Stimulated activated CD4-positive, alpha-beta T cell treated with anti-CD3 and anti-CD28 coated beads, Interleukin-15, amount 100 ng/mL, for 1 hour (primary cell): ENCODE results near the gene ARHGAP21.
"Not testable (repeated sequence)": the region's sequence is repeated elsewhere in the genome, so short reads cannot be mapped to it uniquely, and the experiment has no call there.

Source experiments
- DNase-seq, 2 donors: peaks; one replicate each; pipeline ENCODE4 v3.0.0-alpha.2; 2020; ENCODE audit warnings: low read depth in 1 of 2, low spot score in 1 of 2

ARHGAP21 gene

DNA sequence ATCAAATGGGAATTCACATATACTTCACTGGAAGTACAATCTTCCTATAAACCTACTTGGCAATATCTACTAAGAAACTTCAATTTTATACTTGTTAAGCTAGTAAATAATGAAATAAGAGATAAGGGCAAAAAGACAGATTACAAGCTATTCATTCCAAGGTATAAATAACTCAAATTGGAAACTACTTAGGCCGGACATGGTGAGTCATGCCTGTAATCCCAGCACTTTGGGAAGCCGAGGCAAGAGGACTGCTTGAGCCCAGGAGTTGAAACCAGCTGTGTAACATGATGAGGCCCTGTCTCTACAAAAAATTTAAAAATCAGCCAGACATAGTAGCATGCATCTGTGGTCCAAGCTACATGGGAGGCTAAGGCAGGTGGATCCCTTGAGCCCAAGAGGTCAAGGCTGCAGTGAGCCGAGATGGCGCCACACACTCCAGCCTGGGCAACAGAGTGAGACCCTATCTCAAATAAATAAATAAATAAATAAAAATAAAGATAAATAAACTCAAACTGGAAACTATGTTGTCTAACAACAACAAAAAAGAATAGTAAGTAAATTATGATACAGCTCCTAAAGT lies 37.6 kb downstream of the ARHGAP21 start:
- DNase-seq = no peak

DNA sequence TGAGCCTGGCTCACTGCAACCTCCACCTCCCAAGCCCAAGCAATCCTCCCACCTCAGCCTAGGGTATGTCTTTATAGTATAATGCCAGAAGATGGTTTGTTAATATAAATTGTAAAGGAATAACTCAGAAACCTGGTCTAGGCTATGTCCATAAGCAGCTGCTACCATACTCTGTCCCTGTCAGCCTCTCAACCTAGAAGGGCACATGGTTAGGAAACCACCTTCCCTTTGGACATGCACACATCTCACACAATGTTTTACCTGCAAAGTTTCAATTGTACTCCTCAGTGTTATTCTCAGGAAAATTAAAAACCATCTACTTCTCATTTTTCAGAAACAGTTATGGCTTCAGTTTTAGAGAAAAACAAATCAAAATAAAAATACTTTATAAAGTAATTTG lies 40.1 kb downstream of the ARHGAP21 start:
- no peak for DNase-seq

DNA sequence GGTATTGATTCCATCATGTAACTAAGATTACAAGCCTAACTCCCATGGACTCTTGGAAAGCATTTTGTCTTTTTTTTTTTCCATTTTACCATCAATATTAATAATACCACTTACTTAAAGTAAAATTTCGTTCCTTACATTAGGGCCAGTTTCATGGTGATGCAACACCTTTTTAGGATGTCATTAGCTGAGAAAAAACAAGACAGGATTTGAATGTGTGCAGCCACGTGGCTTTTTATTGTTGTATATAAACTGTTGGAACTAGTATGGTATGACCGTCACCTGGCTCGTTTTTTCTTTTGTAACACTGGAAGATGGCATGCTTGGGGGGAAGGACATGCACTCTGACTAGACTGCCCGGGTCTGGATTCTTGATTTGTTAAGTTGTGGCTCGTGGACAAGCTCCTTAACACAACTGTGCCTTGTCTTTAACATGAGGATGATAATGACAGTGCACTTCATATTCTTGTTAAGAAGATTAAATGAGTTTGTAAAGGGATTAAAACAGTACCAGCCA lies 42.1 kb downstream of the ARHGAP21 start:
- no peak for DNase-seq

DNA sequence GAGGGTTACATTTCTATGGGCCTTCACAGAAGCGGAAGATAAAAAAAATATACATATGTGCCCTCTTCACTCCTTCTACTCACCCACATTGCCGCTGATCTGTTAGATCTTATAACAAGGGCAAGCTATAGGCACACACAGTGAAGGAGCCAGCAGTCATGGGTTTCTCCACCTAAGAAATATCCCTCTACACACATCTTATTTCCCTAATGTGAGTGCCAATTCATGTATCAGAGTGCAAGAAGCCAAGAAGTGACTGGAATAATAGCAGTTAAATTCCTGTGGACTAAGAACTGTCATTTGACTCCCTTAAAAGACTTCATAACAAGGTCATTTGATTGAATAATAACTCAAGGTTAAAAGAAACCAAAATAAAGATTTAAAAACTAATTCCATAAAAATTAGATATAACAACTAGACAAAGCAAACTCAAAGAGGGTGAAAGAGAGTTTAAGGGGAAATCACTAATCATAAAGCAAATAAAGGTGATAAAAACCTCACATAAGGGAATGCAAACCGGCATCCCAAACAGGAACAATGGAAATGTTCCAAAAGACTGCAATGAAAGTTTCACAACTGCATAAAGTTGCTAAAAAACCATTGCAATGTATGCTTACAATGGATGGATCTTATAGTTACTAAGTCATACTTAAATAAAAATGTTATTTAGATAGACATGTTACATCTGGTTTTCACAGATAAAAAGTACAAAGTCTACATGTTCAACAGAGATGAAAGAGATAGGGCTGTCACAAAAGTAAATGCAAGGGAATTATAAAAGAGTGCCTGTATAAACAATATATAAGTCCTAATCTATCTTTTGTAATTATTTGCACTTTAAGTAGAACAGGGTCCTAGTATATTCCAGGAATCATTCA lies 42.8 kb downstream of the ARHGAP21 start:
- no peak for DNase-seq

DNA sequence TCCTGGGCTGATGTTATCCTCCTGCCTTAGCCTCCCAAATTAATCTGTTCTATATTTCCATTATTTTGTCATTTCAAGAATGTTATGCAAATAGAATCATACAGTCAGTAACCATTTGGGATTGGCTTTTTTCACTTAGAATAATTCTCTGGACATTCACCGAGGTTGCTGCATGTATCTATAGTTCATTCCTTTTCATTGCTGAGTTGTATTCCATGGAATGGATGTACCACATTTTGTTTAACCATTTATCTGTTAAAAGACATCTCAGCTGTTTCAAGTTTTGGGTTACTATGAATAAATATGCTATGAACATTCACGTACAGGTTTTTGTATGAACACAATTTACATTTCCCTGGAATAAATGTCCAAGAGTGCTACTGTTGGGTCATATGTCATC lies 44.9 kb downstream of the ARHGAP21 start:
- DNase-seq = no peak

DNA sequence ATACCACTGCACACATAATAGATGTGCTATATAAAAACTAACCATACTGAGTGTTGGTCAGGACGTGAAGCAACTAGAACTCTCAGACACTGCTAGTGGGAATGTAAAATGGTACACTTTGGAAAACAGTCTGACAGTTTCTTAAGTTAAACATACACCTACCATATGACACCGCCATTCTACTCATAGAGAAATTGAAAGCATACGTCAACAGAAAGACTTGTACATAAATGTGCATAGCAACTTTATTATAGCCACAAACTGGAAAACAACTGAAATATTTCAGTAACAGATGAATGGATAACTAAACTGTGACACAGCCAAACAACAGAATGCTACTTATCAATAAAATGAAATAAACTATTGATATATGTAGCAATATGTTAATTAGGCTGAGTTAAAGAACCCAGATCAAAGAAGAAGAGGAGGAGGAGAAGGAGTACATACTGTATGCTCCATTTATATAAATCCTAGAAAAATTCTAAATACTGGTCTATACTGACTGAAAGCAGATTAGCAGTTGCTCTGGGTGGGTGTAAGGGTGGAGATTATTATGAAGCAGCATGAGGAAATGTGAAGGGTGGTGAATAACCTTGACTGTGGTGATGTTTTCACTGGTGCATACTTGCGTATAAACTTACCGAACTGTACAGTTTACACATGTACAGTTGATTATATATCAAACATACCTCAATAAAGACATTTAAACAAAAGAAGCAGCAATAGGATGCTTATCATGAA lies 48.6 kb downstream of the ARHGAP21 start:
- DNase-seq = no peak

DNA sequence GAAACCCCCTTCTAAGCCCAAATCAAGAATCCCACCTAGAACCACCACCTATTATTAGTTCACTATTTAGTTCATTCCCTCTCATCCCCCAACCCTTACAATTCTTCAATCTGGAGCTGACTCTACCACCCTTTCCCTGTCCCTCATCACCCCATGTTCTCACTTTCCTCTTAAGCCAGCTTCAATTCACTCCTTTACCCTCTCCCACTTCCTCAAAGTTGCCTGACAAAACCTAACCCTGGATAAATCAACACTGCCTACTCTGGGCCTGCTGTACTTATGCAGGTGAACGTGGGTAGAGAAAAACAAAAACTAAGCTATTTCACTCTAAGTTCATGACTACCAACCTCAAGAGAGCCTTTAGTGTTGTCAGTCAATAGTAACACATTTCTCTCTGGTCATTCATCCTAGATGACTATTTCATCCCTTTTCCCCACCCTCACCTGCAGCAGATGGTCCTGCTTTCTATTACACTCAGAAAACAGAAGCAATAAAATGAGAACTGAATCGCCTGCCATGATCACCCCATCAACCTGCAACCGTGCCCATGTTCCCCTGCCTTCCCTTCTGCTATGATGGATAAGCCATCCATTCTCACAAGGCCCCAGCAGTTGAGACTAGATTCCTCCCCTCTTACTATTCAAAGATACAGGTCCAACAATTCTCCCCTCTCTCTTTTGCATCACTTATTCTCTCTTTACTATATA lies 52.6 kb downstream of the ARHGAP21 start:
- DNase-seq = no peak

DNA sequence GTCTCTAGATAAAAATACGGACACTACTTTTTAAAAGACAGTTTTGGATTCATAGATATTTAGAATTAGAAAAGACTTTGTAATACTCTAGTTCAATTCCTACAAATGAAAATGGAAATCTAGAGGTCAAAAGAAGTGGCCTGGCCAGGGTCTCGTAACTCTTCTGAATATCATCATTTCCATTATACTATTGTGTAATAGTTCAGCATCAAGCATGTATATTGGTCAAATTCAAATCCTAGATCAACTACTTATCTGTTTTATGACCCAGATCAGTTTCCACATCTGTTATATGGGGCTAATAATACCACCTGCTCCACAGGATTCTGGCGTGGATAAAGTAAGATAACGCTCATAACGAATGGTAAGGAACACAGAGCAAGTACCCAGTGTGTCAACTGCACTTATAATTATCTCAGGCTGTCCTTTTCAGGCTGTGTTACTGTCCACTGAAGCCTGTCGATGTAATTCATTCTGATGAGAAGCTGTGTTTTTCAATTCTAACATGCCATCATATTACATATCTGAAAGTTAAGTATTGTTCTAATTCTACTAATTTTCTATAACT lies 54.3 kb downstream of the ARHGAP21 start:
- no peak for DNase-seq

DNA sequence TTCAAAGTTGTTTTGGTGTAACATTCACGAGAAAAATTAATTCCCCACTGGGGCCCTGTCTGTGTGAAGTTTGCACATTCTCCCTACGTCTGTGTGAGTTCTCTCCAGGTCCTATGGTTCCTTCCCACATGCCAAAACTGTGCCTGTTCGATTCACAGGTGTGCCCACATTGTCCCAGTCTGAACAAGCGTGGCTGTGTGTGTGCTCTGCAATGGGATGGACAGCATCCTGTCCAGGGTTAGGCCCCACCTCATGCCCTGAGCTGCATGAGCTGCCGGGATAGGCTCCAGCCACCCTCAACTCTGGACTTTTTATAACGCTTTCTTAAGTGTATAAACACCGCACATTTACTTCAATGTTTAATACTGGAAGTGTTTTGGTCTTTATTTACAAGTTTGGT lies 55.4 kb downstream of the ARHGAP21 start:
- no peak for DNase-seq

DNA sequence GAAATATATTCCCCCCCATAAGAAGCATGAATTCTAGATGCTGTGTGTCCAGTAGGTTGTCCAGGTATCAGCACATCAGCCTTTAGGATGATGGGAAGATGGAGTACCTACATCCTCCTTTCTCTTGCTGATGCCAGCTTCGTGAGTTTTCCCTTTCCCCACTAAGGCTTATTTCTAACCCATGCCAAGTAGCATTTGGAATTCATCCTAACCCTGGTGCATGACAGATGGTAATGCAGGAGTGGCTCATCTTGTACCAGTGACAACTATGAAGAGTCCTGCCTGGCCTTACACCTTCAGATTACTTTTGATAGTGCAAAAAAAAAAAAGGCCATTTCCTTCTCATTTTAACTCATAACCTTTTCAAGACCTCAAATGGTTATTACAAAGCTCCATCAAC lies 58.7 kb downstream of the ARHGAP21 start:
- DNase-seq = no peak

DNA sequence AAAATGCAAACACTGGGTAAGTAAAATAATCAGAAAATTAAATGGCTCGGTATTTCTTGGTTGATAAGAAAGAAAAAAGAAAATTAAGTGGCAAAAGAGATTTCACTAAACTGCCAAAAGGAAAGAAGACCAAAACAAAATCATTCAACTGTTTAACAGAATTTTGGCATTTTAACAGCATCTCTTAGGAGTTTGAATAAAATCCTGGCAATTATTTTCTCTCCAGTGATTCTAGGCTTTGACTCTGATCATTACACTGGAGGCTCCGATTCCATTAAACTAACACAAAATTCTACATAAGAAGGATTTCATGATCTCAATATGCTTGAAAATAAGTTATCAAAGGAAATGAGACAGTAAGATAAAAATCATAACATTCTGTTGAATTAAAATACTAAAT lies 62.3 kb downstream of the ARHGAP21 start:
- DNase-seq = no peak

DNA sequence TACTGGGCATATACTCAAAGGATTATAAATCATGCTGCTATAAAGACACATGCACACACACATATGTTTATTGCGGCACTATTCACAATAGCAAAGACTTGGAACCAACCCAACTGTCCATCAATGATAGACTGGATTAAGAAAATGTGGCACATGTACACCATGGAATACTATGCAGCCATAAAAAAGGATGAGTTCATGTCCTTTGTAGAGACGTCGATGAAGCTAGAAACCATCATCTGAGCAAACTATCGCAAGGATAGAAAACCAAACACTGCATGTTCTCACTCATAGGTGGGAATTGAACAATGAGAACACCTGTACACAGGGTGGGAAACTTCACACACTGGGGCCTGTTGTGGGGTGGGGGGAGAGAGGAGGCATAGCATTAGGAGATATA lies 65.4 kb downstream of the ARHGAP21 start:
- not testable (repeated sequence) for DNase-seq

DNA sequence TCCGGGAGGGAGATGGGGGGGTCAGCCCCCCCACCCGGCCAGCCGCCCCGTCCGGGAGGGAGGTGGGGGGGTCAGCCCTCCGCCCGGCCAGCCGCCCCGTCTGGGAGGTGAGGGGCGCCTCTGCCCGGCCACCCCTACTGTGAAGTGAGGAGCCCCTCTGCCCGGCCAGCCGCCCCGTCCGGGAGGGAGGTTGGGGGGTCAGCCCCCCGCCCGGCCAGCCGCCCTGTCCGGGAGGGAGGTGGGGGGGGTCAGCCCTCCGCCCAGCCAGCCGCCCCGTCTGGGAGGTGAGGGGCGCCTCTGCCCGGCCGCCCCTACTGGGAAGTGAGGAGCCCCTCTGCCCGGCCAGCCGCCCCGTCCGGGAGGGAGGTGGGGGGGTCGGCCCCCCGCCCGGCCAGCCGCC lies 67.4 kb downstream of the ARHGAP21 start:
- DNase-seq = not testable (repeated sequence)

DNA sequence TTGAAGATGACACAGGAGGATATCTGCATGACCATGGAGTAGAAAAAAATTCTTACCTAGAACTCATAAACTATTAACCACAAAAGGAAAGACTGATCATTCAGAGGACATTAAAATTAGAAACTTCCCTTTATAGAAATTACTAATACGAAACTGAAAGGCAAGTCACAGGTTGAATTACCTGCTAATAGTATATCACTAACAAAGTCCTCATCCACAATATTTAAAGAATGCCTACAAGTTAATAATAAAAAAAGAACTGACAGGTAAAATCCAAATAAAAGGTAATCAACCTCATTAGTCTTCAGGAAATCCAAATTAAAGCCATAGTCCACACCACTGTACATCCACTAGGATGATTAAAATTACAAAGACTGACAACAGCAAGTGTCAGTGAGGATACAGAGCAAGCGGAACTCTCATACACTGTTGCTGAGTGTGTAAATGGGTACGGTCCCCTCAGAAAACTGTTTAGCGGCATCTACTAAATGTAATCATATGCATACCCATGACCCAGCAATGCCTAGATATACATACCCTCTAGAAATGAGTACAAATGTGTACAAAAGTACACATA lies 71.2 kb downstream of the ARHGAP21 start:
- no peak for DNase-seq

DNA sequence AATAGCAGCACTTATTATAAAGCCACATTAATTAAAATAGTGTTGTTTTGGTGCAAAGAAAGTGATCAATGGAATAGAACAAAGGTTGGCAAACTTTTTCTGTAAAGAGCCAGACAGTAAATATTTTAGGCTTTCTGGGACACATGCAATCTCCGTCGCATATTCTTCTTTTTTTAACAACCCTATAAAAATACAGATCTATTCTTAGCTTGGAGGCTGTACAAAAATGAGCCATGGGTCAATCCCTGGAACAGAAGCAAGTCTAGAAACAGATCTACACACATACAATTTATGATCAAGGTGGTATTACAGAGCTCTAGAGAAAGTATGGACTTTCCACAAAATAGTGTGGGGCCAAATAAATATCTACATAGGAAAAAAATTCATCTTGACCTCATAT lies 71.8 kb downstream of the ARHGAP21 start:
- DNase-seq = no peak

DNA sequence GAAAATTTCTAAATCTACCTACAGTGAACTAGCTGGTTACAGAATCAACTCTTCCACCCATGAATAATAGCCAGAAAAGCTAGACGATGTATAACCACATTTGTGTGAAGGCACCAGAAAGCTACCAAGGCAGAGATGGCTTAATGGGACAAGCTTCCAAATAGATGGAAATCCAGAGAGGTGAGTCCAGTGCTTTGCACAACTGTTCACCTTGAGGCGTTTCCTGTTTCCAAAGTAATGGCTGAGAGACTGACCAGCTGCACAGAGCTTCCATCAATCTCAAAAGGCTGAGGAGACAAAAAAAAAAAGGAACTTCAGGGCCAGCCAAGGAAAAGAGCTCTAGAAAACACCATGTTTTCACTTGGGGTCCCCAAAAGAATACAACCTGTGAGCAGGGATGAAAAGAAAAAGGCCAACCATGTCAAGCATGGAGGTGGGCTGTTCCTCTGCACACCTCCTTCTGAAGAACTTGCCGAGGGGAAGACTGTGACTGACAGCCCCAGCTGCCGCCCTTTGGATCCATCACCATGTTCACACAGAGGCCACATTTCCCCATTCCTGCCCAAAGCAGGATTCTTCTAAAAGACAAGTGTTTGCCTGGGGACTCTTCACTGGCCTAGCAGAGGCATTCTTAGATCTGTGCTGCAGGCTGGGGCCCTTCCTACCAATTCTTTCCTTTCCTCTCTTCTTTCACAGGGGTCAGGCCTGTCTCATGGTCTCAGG lies 72.9 kb downstream of the ARHGAP21 start:
- no peak for DNase-seq

DNA sequence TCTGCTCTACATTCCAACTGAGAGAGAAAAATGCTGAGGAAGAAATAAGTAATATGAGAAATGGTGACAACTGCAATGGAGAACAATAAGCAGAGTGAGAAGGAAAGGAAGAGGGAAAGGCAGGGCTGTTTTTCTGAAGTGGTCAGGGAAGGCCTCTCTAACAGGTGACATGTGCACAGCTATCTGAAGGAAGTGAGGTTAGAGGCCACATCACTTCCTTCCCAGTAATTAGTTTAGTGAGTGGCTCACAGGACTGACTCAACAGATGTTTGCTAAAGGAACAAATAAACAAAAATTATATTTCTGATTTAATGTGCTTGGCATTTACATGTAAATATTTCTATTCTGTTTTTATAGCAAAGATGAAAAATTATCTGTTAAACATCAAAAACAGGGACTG lies 77.9 kb downstream of the ARHGAP21 start:
- no peak for DNase-seq

DNA sequence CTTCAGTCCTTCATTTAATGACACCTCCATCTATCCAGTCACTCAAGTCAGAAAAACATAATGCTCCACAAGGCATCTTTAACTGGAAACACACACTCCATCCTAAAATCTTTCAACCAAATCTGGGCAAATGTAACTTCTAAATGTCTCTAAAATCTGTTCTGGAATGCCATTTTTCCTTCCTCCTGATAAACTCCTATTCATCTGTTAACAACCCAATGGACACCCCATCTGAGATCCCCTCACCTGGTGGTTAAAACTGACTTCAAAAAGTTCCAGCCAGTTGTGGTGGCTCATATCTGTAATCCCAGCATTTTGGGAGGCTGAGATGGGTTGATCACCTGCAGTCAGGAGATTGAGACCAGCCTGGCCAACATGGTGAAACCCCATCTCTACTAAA lies 78.7 kb downstream of the ARHGAP21 start:
- no peak for DNase-seq

DNA sequence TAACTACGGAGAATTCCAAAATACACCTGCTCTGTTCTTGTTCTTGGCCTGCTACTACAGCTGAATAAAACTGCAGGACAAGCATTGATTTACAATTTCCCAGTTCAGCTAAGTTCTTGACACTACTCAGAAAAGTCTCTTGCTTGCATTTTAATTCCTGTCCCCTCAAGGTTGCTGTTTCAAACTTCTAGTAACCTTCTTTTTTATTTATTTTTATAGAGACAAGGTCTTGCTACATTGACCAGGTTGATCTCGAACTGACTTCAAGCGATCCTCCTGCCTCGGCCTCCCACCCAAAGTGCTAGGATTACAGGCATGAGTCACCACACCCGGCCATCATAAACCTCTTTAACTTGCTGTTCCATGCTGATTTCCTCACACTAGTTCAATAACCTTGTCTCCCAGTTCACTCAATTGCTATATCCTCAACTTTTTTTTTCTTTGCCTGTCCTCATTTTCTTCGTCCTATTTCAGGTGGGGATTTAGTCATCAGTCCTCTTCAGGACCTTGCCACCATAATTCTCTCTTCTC lies 79.9 kb downstream of the ARHGAP21 start:
- DNase-seq = no peak
